Upper lobe of right lung (tissue), 1 donor: ENCODE measurements around the gene LETMD1. TPM values are rescaled to one million over a fixed set of nuclear protein-coding genes. Genes with fewer than 3 reads are reported as not detected.

Experiments
- ATAC-seq: fragments of 200-7000 bp; cut with Tn5 transposase; one replicate; pipeline ENCODE4 v1.9.1; 2020; ENCODE audit warnings: mild to moderate bottlenecking, moderate library complexity
- DNase-seq: peaks from one replicate; pipeline ENCODE4 v3.0.0-alpha.2; 2020
- H3K27ac ChIP-seq: fragments of 200-600 bp; one replicate; pipeline ENCODE4 v1.8.0; 2022
- H3K27me3 ChIP-seq: fragments of 200-600 bp; one replicate; pipeline ENCODE4 v1.8.0; 2022; ENCODE audit warnings: mild to moderate bottlenecking
- H3K36me3 ChIP-seq: fragments of 200-600 bp; one replicate; pipeline ENCODE4 v1.8.0; 2022
- H3K4me1 ChIP-seq: fragments of 200-600 bp; one replicate; pipeline ENCODE4 v1.8.0; 2022
- H3K4me3 ChIP-seq: fragments of 200-600 bp; one replicate; pipeline ENCODE4 v1.8.0; 2022; ENCODE audit warnings: mild to moderate bottlenecking
- H3K9me3 ChIP-seq: fragments of 200-600 bp; one replicate; pipeline ENCODE4 v1.8.0; 2022
- intact Hi-C: fragments of 100-400 bp; cut with DNase I; formaldehyde crosslinking; loops from one replicate; pipeline ENCODE4 v1.11.0; 2022
- total RNA-seq: library from RNA; stranded (reverse); fragmentation: NEBNext Ultra II Directional; extraction: Animal tissue kit (Norgen Biotek cat#: 25700); gene quantifications from one replicate; pipeline ENCODE4 v1.2.1, GENCODE V29; 2021
- TF ChIP-seq, protein P1 (sequence below): fragments of 200-600 bp; IDR thresholded peaks from one replicate; pipeline ENCODE4 v1.8.0; 2022; ENCODE audit warnings: antibody characterized with exemption
- donor health status: DM: no; HTN: yes; CAD: no; lungs with severe emphysema.

Gene LETMD1
- total RNA-seq, 1 donor from 2014 or later: 71.6 TPM

GRCh38 chr12:51005030-51005429 is 43.1 kb upstream of the LETMD1 start:
- H3K36me3 ChIP-seq: peaks cover 71% of the 10 kb centered on the region
- no peak overlapping the region for H3K27ac ChIP-seq

DNA sequence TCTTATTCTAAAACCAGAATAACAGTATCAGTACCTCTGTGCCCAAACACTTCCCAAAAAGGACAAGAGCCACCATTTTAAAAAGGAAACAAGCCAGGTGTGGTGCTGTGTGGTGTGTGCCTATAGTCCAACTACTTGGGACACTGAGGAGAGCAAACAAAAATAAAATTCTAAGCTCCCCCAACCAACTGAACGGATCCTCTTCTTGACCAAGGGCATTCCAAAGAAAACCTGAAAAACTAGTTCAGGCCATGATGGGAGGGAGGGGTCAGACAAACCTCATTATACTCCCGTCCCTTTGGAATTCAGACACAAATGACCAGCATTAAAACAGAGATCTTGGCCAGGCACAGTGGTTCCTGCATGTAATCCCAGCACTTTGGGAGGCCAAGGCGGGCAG is 42.5 kb upstream of the LETMD1 start:
- TF ChIP-seq, protein P1, sequence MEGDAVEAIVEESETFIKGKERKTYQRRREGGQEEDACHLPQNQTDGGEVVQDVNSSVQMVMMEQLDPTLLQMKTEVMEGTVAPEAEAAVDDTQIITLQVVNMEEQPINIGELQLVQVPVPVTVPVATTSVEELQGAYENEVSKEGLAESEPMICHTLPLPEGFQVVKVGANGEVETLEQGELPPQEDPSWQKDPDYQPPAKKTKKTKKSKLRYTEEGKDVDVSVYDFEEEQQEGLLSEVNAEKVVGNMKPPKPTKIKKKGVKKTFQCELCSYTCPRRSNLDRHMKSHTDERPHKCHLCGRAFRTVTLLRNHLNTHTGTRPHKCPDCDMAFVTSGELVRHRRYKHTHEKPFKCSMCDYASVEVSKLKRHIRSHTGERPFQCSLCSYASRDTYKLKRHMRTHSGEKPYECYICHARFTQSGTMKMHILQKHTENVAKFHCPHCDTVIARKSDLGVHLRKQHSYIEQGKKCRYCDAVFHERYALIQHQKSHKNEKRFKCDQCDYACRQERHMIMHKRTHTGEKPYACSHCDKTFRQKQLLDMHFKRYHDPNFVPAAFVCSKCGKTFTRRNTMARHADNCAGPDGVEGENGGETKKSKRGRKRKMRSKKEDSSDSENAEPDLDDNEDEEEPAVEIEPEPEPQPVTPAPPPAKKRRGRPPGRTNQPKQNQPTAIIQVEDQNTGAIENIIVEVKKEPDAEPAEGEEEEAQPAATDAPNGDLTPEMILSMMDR: no peak
- no peaks in the 10 kb centered on the region for H3K27me3 ChIP-seq
- intact Hi-C loops: no loop called here
- peaks cover 65% of the 10 kb centered on the region for H3K36me3 ChIP-seq
- peak overlapping the region; percentile 18 for H3K27ac ChIP-seq
- H3K4me1 ChIP-seq: peaks cover 2% of the 10 kb centered on the region
- ATAC-seq (peak; percentile 78), DNase-seq (no peak)
- H3K4me3 ChIP-seq: no peak overlapping the region
- H3K9me3 ChIP-seq: no peaks in the 10 kb centered on the region

More at GRCh38 chr12:51005030-51005429, 43.1 kb upstream of the LETMD1 start:
- TF ChIP-seq, protein P1: no peak
- intact Hi-C loops: no loop called here
- DNase-seq (no peak), ATAC-seq (no peak)
- H3K27me3 ChIP-seq: no peaks in the 10 kb centered on the region
- H3K9me3 ChIP-seq: no peaks in the 10 kb centered on the region
- no peak overlapping the region for H3K4me3 ChIP-seq
- no peaks in the 10 kb centered on the region for H3K4me1 ChIP-seq

DNA sequence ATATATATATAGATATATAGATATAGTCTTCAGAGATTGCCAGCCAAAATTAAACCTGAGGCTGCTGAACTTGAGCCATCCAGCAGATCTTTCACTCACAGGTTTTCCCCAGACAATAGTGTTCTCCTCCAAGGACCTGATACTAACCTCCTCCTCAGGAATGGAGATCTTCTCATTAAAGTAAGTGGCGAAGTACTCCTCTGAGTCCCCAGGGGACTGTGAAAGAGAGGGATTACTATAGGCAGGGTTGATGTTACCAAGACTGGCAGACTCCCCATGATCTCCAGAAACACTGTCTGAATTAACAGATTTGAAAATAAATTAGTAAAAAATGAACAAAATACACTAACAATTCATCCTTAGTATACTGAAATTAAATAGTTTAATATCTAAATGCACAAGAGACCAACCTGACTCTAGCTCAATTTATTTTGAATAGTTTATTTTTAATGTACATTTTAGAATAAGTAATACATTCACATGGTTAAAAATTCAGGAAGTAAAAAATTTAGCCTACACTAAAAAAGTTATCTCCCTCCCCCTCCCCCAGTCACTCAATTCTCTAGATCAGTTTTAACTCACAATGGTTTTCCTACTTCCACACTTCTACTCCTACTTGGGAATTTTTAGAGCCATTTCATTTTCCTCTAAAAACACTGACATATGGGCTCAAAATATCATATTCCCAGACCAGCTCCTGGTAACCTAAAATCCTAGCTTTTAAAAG is 39.6 kb upstream of the LETMD1 start:
- Histone ChIP-seq H3K36me3 (peaks cover 41% of the 10 kb centered on the region), H3K9me3 (no peaks in the 10 kb centered on the region), H3K4me1 (peaks cover 18% of the 10 kb centered on the region), H3K27ac (peak overlapping the region; percentile 61), H3K4me3 (peak overlapping the region; percentile 33), H3K27me3 (no peaks in the 10 kb centered on the region)
- ATAC-seq: no peak
- TF ChIP-seq, protein P1: no peak
- no peak for DNase-seq
- intact Hi-C loops: no loop called here

- Histone ChIP-seq H3K36me3 (peaks cover 38% of the 10 kb centered on the region), H3K27ac (peak overlapping the region; percentile 61), H3K4me3 (peak overlapping the region; percentile 33), H3K4me1 (peaks cover 23% of the 10 kb centered on the region), H3K27me3 (no peaks in the 10 kb centered on the region), H3K9me3 (no peaks in the 10 kb centered on the region)
- ATAC-seq (peak; percentile 93), DNase-seq (peak; percentile 88)
- TF ChIP-seq, protein P1: no peak
- intact Hi-C loops: no loop called here
Observed at GRCh38 chr12:51009056-51009440, 39.1 kb upstream of the LETMD1 start.

- Histone ChIP-seq H3K4me1 (peaks cover 23% of the 10 kb centered on the region), H3K27me3 (no peaks in the 10 kb centered on the region), H3K36me3 (peaks cover 10% of the 10 kb centered on the region), H3K4me3 (no peak overlapping the region), H3K9me3 (no peaks in the 10 kb centered on the region), H3K27ac (no peak overlapping the region)
- TF ChIP-seq, protein P1: no peak
- ATAC-seq (peak; percentile 73), DNase-seq (peak; percentile 70)
- intact Hi-C loops: no loop called here
Observed at GRCh38 chr12:51011955-51012354, 36.2 kb upstream of the LETMD1 start.
